GM19043 (cell line): ENCODE results near the gene IFI44.

ENCODE experiments used
- ATAC-seq: cut with Tn5 transposase; IDR thresholded peaks from one replicate; pipeline ENCODE4 v1.9.1; 2021; ENCODE audit warnings: low read depth; ENCODE audit not compliant: unreplicated experiment

IFI44 gene

GRCh38 chr1:78649628-78650027 is at the start of gene IFI44:
IFI44 (plus strand) TSS chr1:78649831; CDS start chr1:78650196, 365 bp downstream.
- peak; percentile 80 for ATAC-seq

- ATAC-seq = no peak
These were observed 48.6 kb upstream of the IFI44 start for GRCh38 chr1:78601068-78601467.

DNA sequence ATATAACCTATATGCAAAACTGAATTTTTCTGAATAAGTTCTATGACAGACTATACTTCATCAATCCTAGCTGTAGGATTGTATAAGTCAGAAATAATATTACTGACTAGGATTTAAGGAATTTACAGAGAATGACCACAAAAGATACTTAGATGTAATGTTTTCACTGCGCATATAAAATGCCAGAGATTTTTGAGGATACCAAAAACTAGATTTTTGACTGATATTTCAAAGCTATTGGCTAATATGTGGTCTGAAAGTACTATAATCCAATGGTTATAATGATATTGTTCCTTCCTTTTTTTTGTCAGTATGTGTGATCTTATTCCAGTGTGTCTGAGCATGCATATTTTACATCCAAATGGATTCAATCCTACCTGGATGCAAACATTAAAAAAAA is 46.4 kb upstream of the IFI44 start:
- ATAC-seq = no peak

DNA sequence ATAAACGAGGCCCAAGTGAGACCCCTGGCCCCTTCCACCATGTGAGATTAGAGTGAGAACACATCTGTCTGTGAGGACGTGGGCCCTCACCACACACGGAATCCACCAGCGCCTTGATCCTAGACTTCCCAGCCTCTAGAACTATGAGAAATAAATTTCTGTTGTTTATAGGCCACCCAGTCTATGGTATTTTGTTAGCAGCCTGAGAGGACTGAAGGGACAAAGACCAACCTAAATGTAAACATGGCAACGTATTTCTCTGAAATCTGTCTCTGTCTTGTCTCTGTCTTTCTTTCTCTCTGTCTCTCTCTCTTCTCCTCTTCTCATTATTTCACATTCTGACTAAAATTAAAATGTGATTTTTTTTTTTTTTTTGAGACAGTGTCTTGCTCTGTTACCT is 45.0 kb upstream of the IFI44 start:
- ATAC-seq = no peak

GRCh38 chr1:78606274-78606673 is 43.4 kb upstream of the IFI44 start:
- no peak for ATAC-seq

DNA sequence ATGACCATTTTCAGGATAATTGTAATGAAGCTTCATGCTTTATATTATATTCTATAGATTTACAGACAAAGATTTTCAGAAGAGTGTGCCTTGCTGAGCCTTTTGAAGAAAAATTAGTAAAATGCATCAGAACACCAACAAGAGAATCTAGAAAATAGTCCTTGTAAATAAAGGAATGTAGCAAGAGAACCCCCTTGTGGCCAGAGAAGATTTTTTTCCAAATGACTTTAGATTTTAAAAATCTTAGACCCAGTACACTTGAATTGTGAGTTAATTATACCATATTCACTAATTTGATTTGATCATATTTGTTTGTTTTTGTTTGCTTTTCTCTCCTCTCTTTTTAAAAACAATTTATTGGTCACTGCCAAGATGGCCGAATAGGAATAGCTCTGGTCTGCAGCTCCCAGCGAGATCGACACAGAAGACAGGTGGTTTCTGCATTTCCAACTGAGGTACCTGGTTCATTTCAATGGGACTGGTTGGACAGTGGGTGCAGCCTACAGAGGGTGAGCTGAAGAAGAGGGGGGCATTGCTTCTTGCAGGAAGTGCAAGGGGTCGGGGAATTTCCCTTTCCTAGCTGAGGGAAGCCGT is 42.2 kb upstream of the IFI44 start:
- ATAC-seq = no peak

- no peak for ATAC-seq
These were observed 41.7 kb upstream of the IFI44 start for GRCh38 chr1:78607944-78608343.

DNA sequence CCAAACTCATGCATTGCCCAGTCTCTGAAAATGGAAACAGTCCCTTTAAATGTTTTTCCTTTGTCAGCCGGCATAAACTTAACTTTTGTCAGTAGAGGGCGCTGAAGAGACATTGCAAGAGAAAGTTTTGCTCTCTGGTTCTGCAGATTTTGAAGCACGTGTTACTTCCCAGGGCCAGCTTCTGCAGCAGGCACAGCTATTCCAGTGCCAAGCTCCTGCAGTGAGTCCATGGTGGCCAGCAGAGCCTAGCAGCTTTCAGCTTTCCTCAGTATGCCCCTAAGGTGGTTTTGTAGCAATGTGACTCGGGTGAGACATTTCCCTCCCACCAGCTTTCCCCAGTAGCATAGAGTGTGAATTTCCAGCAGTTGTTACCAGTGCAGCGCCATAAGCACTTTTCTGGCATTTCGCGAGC is 32.0 kb upstream of the IFI44 start:
- peak; percentile 38 for ATAC-seq

DNA sequence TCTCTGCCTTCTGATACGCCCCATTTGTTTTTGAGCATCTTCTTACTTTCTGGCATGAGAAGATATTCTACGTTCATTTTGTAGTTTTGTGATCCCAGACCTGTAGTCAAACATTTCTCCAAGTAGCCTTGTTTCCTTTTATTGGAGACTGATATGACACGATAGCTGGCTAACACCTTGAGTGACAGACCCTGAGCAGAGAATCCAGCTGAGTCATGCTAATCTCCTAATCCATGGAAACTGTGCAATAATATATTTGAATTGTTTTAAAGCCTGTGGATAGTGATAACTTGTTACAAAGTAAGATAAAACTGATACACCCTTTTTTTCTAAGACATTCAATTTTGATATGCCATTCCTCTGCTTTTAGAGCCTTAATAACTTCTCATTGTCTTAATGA is 30.6 kb upstream of the IFI44 start:
- ATAC-seq = no peak

DNA sequence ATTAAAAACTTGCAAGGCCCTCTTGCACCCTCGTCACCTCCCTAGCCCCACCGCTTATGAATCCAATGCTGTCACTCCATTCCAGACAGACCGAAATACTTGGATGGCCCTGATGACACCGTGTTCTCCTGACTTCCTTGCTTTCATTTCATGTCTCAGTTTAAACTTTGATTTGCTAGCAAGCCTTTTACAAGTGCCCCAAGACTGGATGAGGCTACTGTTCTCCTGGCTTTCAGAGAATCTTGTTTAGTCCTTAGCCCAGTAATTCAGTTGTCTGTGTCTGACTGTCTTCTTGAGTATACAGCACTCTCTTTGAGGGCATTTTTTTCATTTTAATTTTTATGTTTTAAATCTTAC is 30.2 kb upstream of the IFI44 start:
- ATAC-seq = peak; percentile 6

DNA sequence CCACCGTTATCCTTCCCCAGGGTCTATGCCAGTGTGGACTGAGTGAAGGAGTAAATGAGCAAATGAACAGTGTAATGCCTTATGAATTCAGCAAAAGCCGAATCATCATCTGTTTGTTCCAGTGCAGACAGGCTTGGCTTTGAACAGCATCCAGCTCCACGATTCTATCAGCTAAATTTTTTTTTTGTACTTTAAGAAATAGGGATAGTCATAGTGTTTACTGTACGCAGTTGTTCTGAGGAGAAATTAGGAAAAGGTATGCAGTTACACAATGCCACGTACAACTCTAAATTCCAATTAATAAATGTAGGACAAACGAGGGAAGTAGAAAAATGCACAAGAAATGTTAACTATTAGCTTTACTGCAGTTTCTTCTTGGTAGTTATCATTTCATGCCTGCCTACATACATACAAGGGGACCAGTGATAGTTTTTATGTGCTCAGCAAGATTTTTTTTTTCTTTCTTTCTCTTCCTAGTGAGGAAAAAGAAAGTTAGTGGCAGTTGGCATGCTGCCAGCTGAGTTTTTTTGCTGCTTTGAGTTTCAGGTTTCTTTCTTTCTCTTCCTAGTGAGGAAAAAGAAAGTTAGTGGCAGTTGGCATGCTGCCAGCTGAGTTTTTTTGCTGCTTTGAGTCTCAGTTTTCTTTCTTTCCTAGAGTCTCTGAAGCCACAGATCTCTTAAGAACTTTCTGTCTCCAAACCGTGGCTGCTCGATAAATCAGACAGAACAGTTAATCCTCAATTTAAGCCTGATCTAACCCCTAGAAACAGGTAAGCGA is 29.6 kb upstream of the IFI44 start, which contains the start of gene IFI44L:
Gene IFI44L (plus strand): TSS at position 646 of the 777 bp plus-strand sequence. CDS start 7,468 bp downstream, outside the sequence.
- peak; percentile 33 for ATAC-seq

GRCh38 chr1:78620666-78621065 is 29.0 kb upstream of the IFI44 start:
- ATAC-seq = no peak

DNA sequence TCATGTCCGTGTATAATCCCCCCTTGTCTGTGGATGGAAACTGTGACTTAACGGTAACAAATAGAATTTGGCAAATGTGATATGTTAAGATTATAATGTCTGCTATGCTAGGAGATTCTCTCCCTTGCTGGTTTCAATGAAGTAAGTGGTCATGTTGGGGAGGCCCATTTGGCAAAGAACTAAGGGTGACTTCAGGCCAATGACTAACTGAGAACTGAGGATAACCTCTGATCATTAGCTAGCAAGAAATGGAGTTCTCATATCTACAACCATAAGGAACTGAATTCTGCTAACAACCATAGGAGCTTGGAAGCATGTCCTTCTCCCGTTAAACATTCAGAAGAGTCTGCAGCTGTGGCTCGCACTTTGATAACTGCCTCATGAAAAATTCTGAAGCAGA is 27.1 kb upstream of the IFI44 start:
- peak; percentile 20 for ATAC-seq

GRCh38 chr1:78624035-78624434 is 25.6 kb upstream of the IFI44 start:
- ATAC-seq = no peak

DNA sequence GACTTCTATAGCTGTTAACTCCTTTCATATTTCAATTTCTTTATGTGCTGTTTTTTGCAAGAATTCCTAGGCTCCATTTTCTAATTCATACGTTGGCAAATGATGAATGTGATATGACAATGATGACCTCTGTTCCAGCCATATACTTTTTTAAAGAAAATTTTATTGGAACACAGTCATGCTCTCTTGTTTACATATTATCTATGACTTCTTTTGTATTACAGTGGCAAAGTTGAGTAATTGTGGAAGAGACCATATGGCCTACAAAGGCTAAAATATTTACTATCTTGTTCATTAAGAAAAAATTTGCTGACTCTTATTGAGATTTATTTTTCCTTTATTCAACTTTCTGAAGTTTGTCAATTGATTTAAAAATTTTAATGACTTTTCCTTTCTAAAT is 22.3 kb upstream of the IFI44 start:
- no peak for ATAC-seq

GRCh38 chr1:78630600-78630999 is 19.0 kb upstream of the IFI44 start:
- no peak for ATAC-seq

DNA sequence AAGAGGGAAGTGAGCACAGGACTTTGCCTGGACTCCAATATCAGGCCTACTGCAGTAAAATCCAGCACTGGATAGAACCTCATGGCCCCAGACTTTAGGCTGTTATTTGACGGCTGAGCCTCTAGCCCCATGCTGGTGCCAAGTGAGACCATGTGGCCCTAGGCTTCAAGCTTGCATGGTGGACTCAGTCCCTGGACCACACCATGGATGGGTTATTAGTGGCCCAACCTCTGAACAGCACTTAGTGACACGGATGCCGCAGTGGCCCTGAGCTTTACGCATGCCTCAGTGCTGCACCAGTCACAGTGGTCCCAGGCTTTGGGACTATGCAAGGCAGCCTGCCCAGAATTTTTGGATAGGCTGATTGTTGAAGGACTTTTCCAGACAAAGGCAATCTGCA is 16.4 kb upstream of the IFI44 start:
- ATAC-seq = no peak

GRCh38 chr1:78640462-78640861 is 9.2 kb upstream of the IFI44 start:
- peak; percentile 53 for ATAC-seq

DNA sequence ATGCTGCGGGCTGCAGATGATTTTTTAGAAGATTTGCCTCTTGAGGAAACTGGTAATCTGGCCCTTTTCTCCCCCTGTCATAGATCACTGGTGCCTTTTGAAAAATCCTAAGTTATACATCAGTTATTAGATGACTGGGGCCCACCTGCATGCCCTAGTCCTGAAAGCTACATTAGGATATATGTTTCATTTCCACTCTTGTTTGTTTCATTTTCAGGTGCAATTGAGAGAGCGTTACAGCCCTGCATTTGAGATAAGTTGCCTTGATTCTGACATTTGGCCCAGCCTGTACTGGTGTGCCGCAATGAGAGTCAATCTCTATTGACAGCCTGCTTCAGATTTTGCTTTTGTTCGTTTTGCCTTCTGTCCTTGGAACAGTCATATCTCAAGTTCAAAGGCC is 8.1 kb upstream of the IFI44 start:
- no peak for ATAC-seq

- no peak for ATAC-seq
These were observed 3.9 kb upstream of the IFI44 start for GRCh38 chr1:78645723-78646122.

DNA sequence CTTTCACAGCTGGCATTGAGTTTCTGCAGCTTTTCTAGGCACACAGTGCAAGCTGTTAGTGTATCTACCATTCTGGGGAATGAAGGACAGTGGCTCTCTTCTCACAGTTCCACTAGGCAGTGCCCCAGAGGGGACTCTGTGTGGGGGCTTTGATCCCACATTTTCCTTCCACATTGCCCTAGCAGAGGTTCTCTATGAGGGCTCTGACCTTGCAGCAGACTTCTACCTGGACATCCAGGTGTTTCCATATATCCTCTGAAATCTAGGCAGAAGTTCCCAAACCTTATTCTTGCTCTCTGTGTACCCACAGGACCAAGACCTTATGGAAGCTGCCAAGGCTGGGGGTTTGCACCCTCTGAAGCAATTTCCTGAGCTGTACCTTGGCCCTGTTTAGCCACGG is 2.4 kb upstream of the IFI44 start:
- ATAC-seq = no peak

- ATAC-seq = no peak
These were observed 556 bp downstream of the IFI44 start for GRCh38 chr1:78650114-78650660.
